HepG2 (cell line): ENCODE results near the gene PRPSAP1. TPM values are rescaled to one million over a fixed set of nuclear protein-coding genes. Genes with fewer than 3 reads are reported as not detected.

Experiments
- BHLHE40 ChIP-seq: IDR thresholded peaks from 2 replicates; pipeline ENCODE4 v1.6.1; 2011; ENCODE audit warnings: low read length, improper control_type of control experiment
- CCAR2 ChIP-seq: fragments of 200-400 bp; formaldehyde crosslinking; optimal IDR thresholded peaks from 2 replicates; pipeline ENCODE3; 2018; ENCODE audit warnings: low read depth, mild to moderate bottlenecking, low read length, moderate library complexity
- CREBL2 ChIP-seq: sonication (generic); formaldehyde crosslinking; IDR thresholded peaks from 2 replicates; pipeline ENCODE4 v1.8.1; 2023; ENCODE audit warnings: missing genetic modification reagents, mild to moderate bottlenecking, borderline replicate concordance
- DNMT3B ChIP-seq: conservative IDR thresholded peaks from 2 replicates; pipeline ENCODE4 v1.6.1; 2016; ENCODE audit warnings: missing biosample characterization, control low read depth
- E2F2 ChIP-seq: sonication (generic); formaldehyde crosslinking; IDR thresholded peaks from 2 replicates; pipeline ENCODE4 v1.4.0; 2020; ENCODE audit warnings: missing genetic modification reagents, borderline replicate concordance
- GFI1 ChIP-seq: sonication (generic); formaldehyde crosslinking; IDR thresholded peaks from 2 replicates; pipeline ENCODE4 v1.5.0; 2020; ENCODE audit warnings: missing genetic modification reagents, mild to moderate bottlenecking, borderline replicate concordance
- IRF9 ChIP-seq: sonication (generic); formaldehyde crosslinking; IDR thresholded peaks from 2 replicates; pipeline ENCODE4 v1.8.0; 2022; ENCODE audit warnings: missing genetic modification reagents, mild to moderate bottlenecking, borderline replicate concordance
- ISL2 ChIP-seq: sonication (generic); formaldehyde crosslinking; IDR thresholded peaks from 2 replicates; pipeline ENCODE4 v1.5.0; 2020; ENCODE audit warnings: missing genetic modification reagents
- MBD4 ChIP-seq: IDR thresholded peaks from 2 replicates; pipeline ENCODE4 v1.6.1; 2012; ENCODE audit warnings: low read length, inconsistent platforms, borderline replicate concordance
- MED1 ChIP-seq: sonication (generic); formaldehyde crosslinking; IDR thresholded peaks from 2 replicates; pipeline ENCODE4 v1.4.0; 2020; ENCODE audit warnings: missing genetic modification reagents
- MEIS1 ChIP-seq: sonication (generic); formaldehyde crosslinking; IDR thresholded peaks from 2 replicates; pipeline ENCODE4 v1.9.0; 2021; ENCODE audit warnings: mild to moderate bottlenecking, missing genetic modification reagents, moderate library complexity, borderline replicate concordance
- MTERF4 ChIP-seq: sonication (generic); formaldehyde crosslinking; IDR thresholded peaks from 2 replicates; pipeline ENCODE4 v1.8.0; 2023; ENCODE audit warnings: mild to moderate bottlenecking, missing genetic modification reagents
- MYNN ChIP-seq: sonication (generic); formaldehyde crosslinking; IDR thresholded peaks from 2 replicates; pipeline ENCODE4 v1.4.0; 2020; ENCODE audit warnings: mild to moderate bottlenecking, low read depth, missing genetic modification reagents
- NFIB ChIP-seq: sonication (generic); formaldehyde crosslinking; IDR thresholded peaks from 2 replicates; pipeline ENCODE4 v1.9.0; 2021; ENCODE audit warnings: missing genetic modification reagents, mild to moderate bottlenecking, borderline replicate concordance
- NR3C1 ChIP-seq: sonication (generic); formaldehyde crosslinking; IDR thresholded peaks from 2 replicates; pipeline ENCODE4 v1.4.0; 2020; ENCODE audit warnings: missing genetic modification reagents
- RAD21 ChIP-seq: fragments of 450-650 bp; formaldehyde crosslinking; IDR thresholded peaks from 2 replicates; pipeline ENCODE4 v1.5.0; 2020; ENCODE audit warnings: mild to moderate bottlenecking
- RFX3 ChIP-seq: IDR thresholded peaks from 2 replicates; pipeline ENCODE4 v1.6.1; 2016; ENCODE audit warnings: missing biosample characterization, missing genetic modification reagents
- SMC3 ChIP-seq: IDR thresholded peaks from 2 replicates; pipeline ENCODE4 v1.6.1; 2011; ENCODE audit warnings: low read length, improper control_type of control experiment
- THAP8 ChIP-seq: sonication (generic); formaldehyde crosslinking; IDR thresholded peaks from 2 replicates; pipeline ENCODE4 v1.5.1; 2020; ENCODE audit warnings: missing genetic modification reagents, mild to moderate bottlenecking, borderline replicate concordance
- TRIM22 ChIP-seq: fragments of 450-650 bp; IDR thresholded peaks from 2 replicates; pipeline ENCODE4 v1.6.1; 2017
- ZFX ChIP-seq: sonication (generic); formaldehyde crosslinking; IDR thresholded peaks from 2 replicates; pipeline ENCODE4 v1.4.0; 2020; ENCODE audit warnings: mild to moderate bottlenecking, low read depth, missing genetic modification reagents, moderate library complexity
- ZNF124 ChIP-seq: sonication (generic); formaldehyde crosslinking; IDR thresholded peaks from 2 replicates; pipeline ENCODE4 v1.4.0; 2020; ENCODE audit warnings: missing genetic modification reagents
- ZNF367 ChIP-seq: sonication (generic); formaldehyde crosslinking; IDR thresholded peaks from 2 replicates; pipeline ENCODE4 v1.4.0; 2020; ENCODE audit warnings: missing genetic modification reagents, borderline replicate concordance
- ZNF468 ChIP-seq: sonication (generic); formaldehyde crosslinking; IDR thresholded peaks from 2 replicates; pipeline ENCODE4 v1.8.0; 2022; ENCODE audit warnings: mild to moderate bottlenecking, moderate library complexity, missing genetic modification reagents
- ZNF720 ChIP-seq: sonication (generic); formaldehyde crosslinking; IDR thresholded peaks from 2 replicates; pipeline ENCODE4 v1.4.0; 2020; ENCODE audit warnings: missing genetic modification reagents
- ZNF775 ChIP-seq: sonication (generic); formaldehyde crosslinking; IDR thresholded peaks from 2 replicates; pipeline ENCODE4 v1.4.0; 2020; ENCODE audit warnings: missing genetic modification reagents, mild to moderate bottlenecking, moderate library complexity, borderline replicate concordance
- polyA plus RNA-seq, 8 experiments: library from polyadenylated mRNA; depleted of rRNA in 3 of 8; stranded (reverse) in 7 of 8; unstranded in 1 of 8; fragments of >200 nt; fragmentation: Illumina TruSeq in 4 of 8; extraction: Trizol in 4 of 8; gene quantifications; 2 replicates each; pipeline versions ENCODE4 v1.2.1 to v1.2.3, GENCODE V29; 2011 to 2016; ENCODE audit warnings: low read depth in 4 of 8, missing spikeins in 1 of 8, mixed read lengths in 1 of 8; ENCODE audit not compliant: insufficient read depth in 1 of 8
- total RNA-seq, 5 experiments: library from RNA; depleted of rRNA; stranded (reverse); fragments of >200 nt; fragmentation: Illumina TruSeq; extraction: Trizol; gene quantifications; 2 replicates each; pipeline ENCODE4 v1.2.3, GENCODE V29; 2016; ENCODE audit warnings: low read depth in 1 of 5

The PRPSAP1 gene
- total and polyA plus RNA-seq, 2 of the 13 experiments (the other 11 are each of a cell fraction or from before 2014, with no cell fraction given), result 91.1 to 314 TPM

- TF ChIP-seq CREBL2 (CRISPR knock-in tag) (no peak), ZFX (CRISPR knock-in tag) (no peak; the same call in 1 of the 2 replicates), THAP8 (CRISPR knock-in tag) (0 out of 2 replicates have a peak, but pooled peaks have one; percentile 54), GFI1 (CRISPR knock-in tag) (no peak), MYNN (no peak), ZNF720 (no peak), CCAR2 (no peak), SMC3 (no peak), E2F2 (CRISPR knock-in tag) (no peak), MEIS1 (CRISPR knock-in tag) (no peak), ZNF468 (no peak), MTERF4 (CRISPR knock-in tag) (no peak), RAD21 (CRISPR knock-in tag) (no peak), TRIM22 (no peak), ISL2 (CRISPR knock-in tag) (no peak), ZNF367 (no peak), DNMT3B (CRISPR knock-in tag) (no peak), RFX3 (no peak; the same call in 1 of the 2 replicates), NR3C1 (CRISPR knock-in tag) (no peak), BHLHE40 (no peak), ZNF775 (CRISPR knock-in tag) (no peak), ZNF124 (no peak), NFIB (CRISPR knock-in tag) (no peak), MBD4 (no peak), MED1 (no peak), IRF9 (CRISPR knock-in tag) (no peak)
Measured at GRCh38 chr17:76381633-76382350, 28.1 kb upstream of the PRPSAP1 start (continued).
